HCT116 (cell line): ENCODE measurements around the gene ERBIN. TPM values are rescaled to one million over a fixed set of nuclear protein-coding genes. Genes with fewer than 3 reads are reported as not detected.

Experiments used
- ATAC-seq: fragments of 200-7000 bp; cut with Tn5 transposase; 2 replicates; pipeline ENCODE4 v1.9.1; 2020; ENCODE audit warnings: mild to moderate bottlenecking, moderate library complexity
- BruUV-seq: library from RNA; stranded (reverse); fragments of 400-500 nt; replicated peaks from 2 replicates; lab custom pipeline; 2021; lab: Mats Ljungman, UMichigan
- CTCF ChIA-PET: fragments of 300-600 bp; sonication (Branson Sonifier 250); formaldehyde crosslinking; loops from one replicate; lab custom pipeline; 2021; ENCODE audit warnings: antibody characterized with exemption; lab: Charles Lee
- POLR2A ChIA-PET: fragments of 300-600, 350-600 bp; sonication (Branson Sonifier 250); formaldehyde crosslinking; loops from one replicate; lab custom pipeline; 2021; ENCODE audit warnings: antibody characterized with exemption; lab: Charles Lee
- RAD21 ChIA-PET, 2 experiments: fragments of 300-600 bp; sonication (Branson Sonifier 250); formaldehyde crosslinking; loops; one replicate each; lab custom pipeline; 2023; ENCODE audit warnings: low total read pairs in 2 of 2; ENCODE audit not compliant: uncharacterized antibody in 2 of 2, unreplicated experiment in 2 of 2, low non-redundant PET in 1 of 2; lab: Charles Lee
- DNase-seq: peaks from one replicate; pipeline ENCODE4 v3.0.0-alpha.2; 2010; ENCODE audit warnings: low read depth, low spot score
- H2AFZ ChIP-seq: fragments of 200-600 bp; shearing (Covaris generic), sonication (generic); 2 replicates; pipeline ENCODE4 v1.6.1; 2017; ENCODE audit warnings: low read depth, mixed run types, mixed read lengths, antibody characterized with exemption, low read length; ENCODE audit not compliant: poor library complexity, severe bottlenecking
- H3K27ac ChIP-seq: 2 replicates; pipeline ENCODE4 v1.5.1; 2012; ENCODE audit warnings: low read depth, low read length
- H3K27me3 ChIP-seq: fragments of 200-600 bp; sonication (generic); 2 replicates; pipeline ENCODE4 v1.6.1; 2016; ENCODE audit warnings: mixed run types, low read length, mixed read lengths; ENCODE audit not compliant: insufficient read depth
- H3K36me3 ChIP-seq, 2 experiments: fragments of 200-500 bp in 1 of 2; fragments of 200-600 bp in 1 of 2; sonication (Bioruptor generic) in 1 of 2; sonication (generic) in 1 of 2; 2 replicates each; pipeline versions ENCODE4 v1.5.1 to v1.6.1; 2014 to 2016; ENCODE audit warnings: low read length in 2 of 2, inconsistent platforms in 1 of 2, mixed read lengths in 1 of 2, mixed run types in 1 of 2; ENCODE audit not compliant: insufficient read depth in 2 of 2, control insufficient read depth in 1 of 2
- H3K4me1 ChIP-seq, 2 experiments: fragments of 200-600 bp in 1 of 2; sonication (generic) in 1 of 2; 2 replicates each; pipeline versions ENCODE4 v1.5.1 to v1.6.1; 2012 to 2017; ENCODE audit warnings: low read length in 2 of 2, inconsistent platforms in 1 of 2, mild to moderate bottlenecking in 1 of 2, mixed read lengths in 1 of 2, mixed run types in 1 of 2, moderate library complexity in 1 of 2; ENCODE audit not compliant: insufficient read depth in 2 of 2, control insufficient read depth in 1 of 2
- H3K4me2 ChIP-seq: fragments of 200-600 bp; sonication (generic); 2 replicates; pipeline ENCODE4 v1.6.1; 2017; ENCODE audit warnings: mixed run types, low read length, mixed read lengths
- H3K4me3 ChIP-seq, 2 experiments: fragments of 200-600 bp in 1 of 2; sonication (generic) in 1 of 2; replicated peaks in 1 of 2; 2 replicates each; pipeline ENCODE4 v1.5.1; 2011 to 2016; ENCODE audit warnings: low read length in 2 of 2, control low read depth in 1 of 2, low read depth in 1 of 2, mild to moderate bottlenecking in 1 of 2, mixed read lengths in 1 of 2, mixed run types in 1 of 2
- H3K79me2 ChIP-seq: fragments of 200-600 bp; sonication (generic); 2 replicates; pipeline ENCODE4 v1.6.1; 2017; ENCODE audit warnings: mild to moderate bottlenecking, mixed run types, low read length, moderate library complexity, mixed read lengths; ENCODE audit not compliant: insufficient read depth
- H3K9ac ChIP-seq: fragments of 200-600 bp; sonication (generic); 2 replicates; pipeline ENCODE4 v1.6.1; 2016; ENCODE audit warnings: low read length, mixed read lengths
- H3K9me2 ChIP-seq: fragments of 200-600 bp; sonication (generic), shearing (Covaris generic); 2 replicates; pipeline ENCODE4 v1.6.1; 2017; ENCODE audit warnings: mixed run types, mild to moderate bottlenecking, moderate library complexity; ENCODE audit not compliant: insufficient read depth
- H3K9me3 ChIP-seq, 2 experiments: fragments of 200-500 bp in 1 of 2; fragments of 200-600 bp in 1 of 2; sonication (Bioruptor generic) in 1 of 2; sonication (generic) in 1 of 2; 2 replicates each; pipeline ENCODE4 v1.6.1; 2014 to 2017; ENCODE audit warnings: low read length in 2 of 2, mixed read lengths in 2 of 2, inconsistent platforms in 1 of 2, low read depth in 1 of 2, mild to moderate bottlenecking in 1 of 2, mixed run types in 1 of 2, moderate library complexity in 1 of 2; ENCODE audit not compliant: control insufficient read depth in 1 of 2, insufficient read depth in 1 of 2
- H4K20me1 ChIP-seq: fragments of 200-600 bp; sonication (generic), shearing (Covaris generic); 2 replicates; pipeline ENCODE4 v1.6.1; 2017; ENCODE audit warnings: mixed run types, mild to moderate bottlenecking, moderate library complexity; ENCODE audit not compliant: insufficient read depth
- CBX3 ChIP-seq: IDR thresholded peaks from 2 replicates; pipeline ENCODE4 v1.6.1; 2012; ENCODE audit warnings: low read depth
- EGR1 ChIP-seq: IDR thresholded peaks from 2 replicates; pipeline ENCODE4 v1.6.1; 2012; ENCODE audit warnings: low read depth
- JUND ChIP-seq: IDR thresholded peaks from 2 replicates; pipeline ENCODE4 v1.6.1; 2012
- POLR2A ChIP-seq: IDR thresholded peaks from 2 replicates; pipeline ENCODE4 v1.7.0; 2011; ENCODE audit warnings: borderline replicate concordance; ENCODE audit not compliant: insufficient read depth, insufficient read length; ENCODE audit errors: extremely low read depth
- POLR2AphosphoS5 ChIP-seq: IDR thresholded peaks from 2 replicates; pipeline ENCODE4 v1.6.1; 2011; ENCODE audit warnings: mild to moderate bottlenecking, low read depth, low read length, moderate library complexity
- RAD21 ChIP-seq: IDR thresholded peaks from 2 replicates; pipeline ENCODE4 v1.6.1; 2012; ENCODE audit warnings: low read depth, mild to moderate bottlenecking
- SP1 ChIP-seq: IDR thresholded peaks from 2 replicates; pipeline ENCODE4 v1.6.1; 2012; ENCODE audit warnings: low read depth
- SRF ChIP-seq: IDR thresholded peaks from 2 replicates; pipeline ENCODE4 v1.6.1; 2012; ENCODE audit warnings: low read depth
- TCF7L2 ChIP-seq: IDR thresholded peaks from 2 replicates; pipeline ENCODE4 v1.7.0; 2011; ENCODE audit warnings: borderline replicate concordance, inconsistent platforms; ENCODE audit not compliant: insufficient read depth, insufficient read length; ENCODE audit errors: extremely low read depth
- ZFX ChIP-seq: fragments of 450-650 bp; IDR thresholded peaks from 2 replicates; pipeline ENCODE4 v1.6.1; 2017
- intact Hi-C: fragments of 100-400 bp; cut with micrococcal nuclease; formaldehyde crosslinking; loops from 2 replicates; pipeline ENCODE4 v1.10.0; 2022
- total RNA-seq: library from RNA; stranded (reverse); gene quantifications from one replicate; pipeline ENCODE4 v1.2.1, GENCODE V29; 2021; ENCODE audit not compliant: unreplicated experiment
- TF ChIP-seq, protein P1 (sequence below): IDR thresholded peaks from 2 replicates; pipeline ENCODE4 v1.6.1; 2012
- TF ChIP-seq, protein P2 (sequence below): IDR thresholded peaks from 2 replicates; pipeline ENCODE4 v1.6.1; 2012; ENCODE audit warnings: low read depth
- TF ChIP-seq, protein P3 (sequence below), 3 experiments: fragments of 200-600 bp in 1 of 3; sonication (generic) in 1 of 3; IDR thresholded peaks in 2 of 3; conservative IDR thresholded peaks in 1 of 3; 2 replicates each; pipeline ENCODE4 v1.5.1; 2012 to 2017; ENCODE audit warnings: low read depth in 2 of 3, low read length in 2 of 3, antibody characterized with exemption in 1 of 3, borderline replicate concordance in 1 of 3, control low read depth in 1 of 3, mild to moderate bottlenecking in 1 of 3, mixed read lengths in 1 of 3, mixed run types in 1 of 3, moderate library complexity in 1 of 3; ENCODE audit not compliant: insufficient read depth in 1 of 3

Gene ERBIN
- total RNA-seq, 1 experiment from 2014 or later: 57.4 TPM

DNA sequence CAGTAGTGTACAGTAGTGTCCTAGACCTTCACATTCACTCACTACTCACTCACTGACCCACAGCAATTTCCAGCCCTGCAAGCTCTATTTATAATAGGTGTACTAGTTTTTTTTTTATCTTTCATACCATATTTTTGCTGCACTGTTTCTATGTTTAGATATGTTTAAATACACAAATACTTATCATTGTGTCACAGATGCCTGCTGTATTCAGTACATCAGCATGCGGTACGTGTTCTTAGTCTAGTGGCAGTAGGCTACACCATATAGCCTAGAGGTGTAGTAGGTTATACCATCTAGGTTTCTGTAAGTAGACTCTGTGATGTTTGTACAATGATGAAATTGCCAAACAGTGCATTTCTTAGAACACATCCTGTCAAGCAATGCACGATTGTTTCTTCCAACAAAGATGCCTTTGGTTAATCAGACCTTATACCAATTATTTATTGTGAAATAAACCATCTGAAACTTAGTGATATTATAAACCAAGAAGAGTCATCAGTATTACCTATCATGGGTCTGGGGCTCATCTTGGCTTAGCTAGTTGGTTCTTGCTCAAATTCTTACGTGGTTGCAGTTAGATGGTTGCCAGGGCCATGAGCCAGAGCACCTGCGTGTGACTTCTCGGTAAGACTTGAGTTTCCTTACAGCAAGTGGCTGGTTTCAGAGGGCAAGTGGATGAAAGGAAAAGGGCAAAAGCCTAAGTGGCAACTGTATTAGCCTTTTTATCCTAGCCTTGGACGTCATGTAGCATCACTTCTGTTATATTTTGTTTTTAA, 41.1 kb downstream of the ERBIN start:
- intact Hi-C loops: no loop called here
- peaks cover 99% of the 10 kb centered on the region for H3K79me2 ChIP-seq
- no peaks in the 10 kb centered on the region for H3K27me3 ChIP-seq
- no peaks in the 10 kb centered on the region for H3K9me2 ChIP-seq
- no peak for DNase-seq
- H3K4me2 ChIP-seq: no peak overlapping the region
- ChIA-PET CTCF (no interaction called here), RAD21 (no interaction called here), POLR2A (no interaction called here)
- no peaks in the 10 kb centered on the region for H3K9me3 ChIP-seq
- no peak overlapping the region for H3K4me3 ChIP-seq
- no peak overlapping the region for H2AFZ ChIP-seq
- no TSS peak for BruUV-seq
- no peak overlapping the region for H3K9ac ChIP-seq
- peaks cover 23% of the 10 kb centered on the region; the same call in 1 of the 2 replicates for H4K20me1 ChIP-seq
- no peak overlapping the region for H3K27ac ChIP-seq
- no peak for ATAC-seq
- TF ChIP-seq POLR2A (no peak), JUND (no peak), RAD21 (no peak), EGR1 (no peak), SRF (no peak), SP1 (no peak), TCF7L2 (no peak), CBX3 (no peak)
- TF ChIP-seq, protein P1, sequence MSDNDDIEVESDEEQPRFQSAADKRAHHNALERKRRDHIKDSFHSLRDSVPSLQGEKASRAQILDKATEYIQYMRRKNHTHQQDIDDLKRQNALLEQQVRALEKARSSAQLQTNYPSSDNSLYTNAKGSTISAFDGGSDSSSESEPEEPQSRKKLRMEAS: no peak
- H3K36me3 ChIP-seq: no peaks in the 10 kb centered on the region
- no peaks in the 10 kb centered on the region for H3K4me1 ChIP-seq

DNA sequence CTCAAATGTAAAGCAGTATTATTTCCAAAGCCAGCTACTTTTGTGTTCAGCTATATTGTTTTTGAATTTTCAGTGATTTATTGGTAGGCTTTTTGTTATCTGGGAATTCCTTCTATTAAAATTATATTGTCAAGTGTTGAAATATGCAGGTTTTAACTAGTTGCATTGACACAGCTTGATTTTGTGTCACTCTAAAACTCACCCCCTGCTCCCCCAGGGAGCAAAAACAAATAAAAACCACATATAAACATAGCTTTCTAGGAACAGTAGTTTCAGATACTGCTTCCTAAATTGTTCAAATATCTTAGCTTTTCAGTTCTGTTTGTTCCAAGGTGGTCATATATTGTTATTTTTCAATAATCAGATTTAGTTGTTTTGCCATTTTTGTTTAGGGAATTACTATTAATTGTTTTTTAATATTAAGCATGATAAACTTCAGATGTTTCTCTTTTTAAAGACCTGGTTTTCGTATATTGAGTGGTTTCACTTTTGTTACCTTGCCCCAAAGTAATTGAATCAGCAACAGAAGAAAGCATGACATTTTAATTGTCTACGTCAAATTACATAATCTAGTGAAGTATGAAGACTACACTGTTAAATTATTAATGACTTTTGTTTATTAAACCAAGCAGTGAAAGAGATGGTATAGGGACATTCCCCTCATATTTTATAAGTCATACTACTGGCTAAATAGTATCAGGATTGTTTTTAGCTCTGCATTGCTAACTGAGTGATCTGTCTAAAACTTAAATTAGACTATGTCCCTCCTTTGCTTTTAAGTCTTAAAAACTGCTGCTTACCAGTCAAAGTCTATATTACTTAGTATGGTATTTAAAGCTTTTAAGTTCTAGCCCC, 43.4 kb downstream of the ERBIN start:
- Histone ChIP-seq H3K4me2 (no peak overlapping the region), H3K9me3 (no peaks in the 10 kb centered on the region), H3K4me1 (no peaks in the 10 kb centered on the region), H3K4me3 (no peak overlapping the region), H3K27me3 (no peaks in the 10 kb centered on the region), H3K27ac (no peak overlapping the region), H3K9ac (no peak overlapping the region), H3K9me2 (no peaks in the 10 kb centered on the region), H4K20me1 (peaks cover 20% of the 10 kb centered on the region; the same call in 1 of the 2 replicates), H3K36me3 (no peaks in the 10 kb centered on the region), H3K79me2 (peaks cover 98% of the 10 kb centered on the region), H2AFZ (no peak overlapping the region)
- BruUV-seq: no TSS peak
- intact Hi-C loops: no loop called here
- POLR2A ChIA-PET: no interaction called here
- CTCF ChIA-PET: no interaction called here
- no peak for DNase-seq
- no peak for ATAC-seq
- RAD21 ChIA-PET: no interaction called here
- no peak for TF ChIP-seq ZFX
- TF ChIP-seq RAD21: no peak
- no peak for TF ChIP-seq EGR1
- TF ChIP-seq, protein P2, sequence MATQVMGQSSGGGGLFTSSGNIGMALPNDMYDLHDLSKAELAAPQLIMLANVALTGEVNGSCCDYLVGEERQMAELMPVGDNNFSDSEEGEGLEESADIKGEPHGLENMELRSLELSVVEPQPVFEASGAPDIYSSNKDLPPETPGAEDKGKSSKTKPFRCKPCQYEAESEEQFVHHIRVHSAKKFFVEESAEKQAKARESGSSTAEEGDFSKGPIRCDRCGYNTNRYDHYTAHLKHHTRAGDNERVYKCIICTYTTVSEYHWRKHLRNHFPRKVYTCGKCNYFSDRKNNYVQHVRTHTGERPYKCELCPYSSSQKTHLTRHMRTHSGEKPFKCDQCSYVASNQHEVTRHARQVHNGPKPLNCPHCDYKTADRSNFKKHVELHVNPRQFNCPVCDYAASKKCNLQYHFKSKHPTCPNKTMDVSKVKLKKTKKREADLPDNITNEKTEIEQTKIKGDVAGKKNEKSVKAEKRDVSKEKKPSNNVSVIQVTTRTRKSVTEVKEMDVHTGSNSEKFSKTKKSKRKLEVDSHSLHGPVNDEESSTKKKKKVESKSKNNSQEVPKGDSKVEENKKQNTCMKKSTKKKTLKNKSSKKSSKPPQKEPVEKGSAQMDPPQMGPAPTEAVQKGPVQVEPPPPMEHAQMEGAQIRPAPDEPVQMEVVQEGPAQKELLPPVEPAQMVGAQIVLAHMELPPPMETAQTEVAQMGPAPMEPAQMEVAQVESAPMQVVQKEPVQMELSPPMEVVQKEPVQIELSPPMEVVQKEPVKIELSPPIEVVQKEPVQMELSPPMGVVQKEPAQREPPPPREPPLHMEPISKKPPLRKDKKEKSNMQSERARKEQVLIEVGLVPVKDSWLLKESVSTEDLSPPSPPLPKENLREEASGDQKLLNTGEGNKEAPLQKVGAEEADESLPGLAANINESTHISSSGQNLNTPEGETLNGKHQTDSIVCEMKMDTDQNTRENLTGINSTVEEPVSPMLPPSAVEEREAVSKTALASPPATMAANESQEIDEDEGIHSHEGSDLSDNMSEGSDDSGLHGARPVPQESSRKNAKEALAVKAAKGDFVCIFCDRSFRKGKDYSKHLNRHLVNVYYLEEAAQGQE: no peak
- no peak for TF ChIP-seq CBX3
- TF ChIP-seq POLR2AphosphoS5: no peak
- TF ChIP-seq, protein P3, sequence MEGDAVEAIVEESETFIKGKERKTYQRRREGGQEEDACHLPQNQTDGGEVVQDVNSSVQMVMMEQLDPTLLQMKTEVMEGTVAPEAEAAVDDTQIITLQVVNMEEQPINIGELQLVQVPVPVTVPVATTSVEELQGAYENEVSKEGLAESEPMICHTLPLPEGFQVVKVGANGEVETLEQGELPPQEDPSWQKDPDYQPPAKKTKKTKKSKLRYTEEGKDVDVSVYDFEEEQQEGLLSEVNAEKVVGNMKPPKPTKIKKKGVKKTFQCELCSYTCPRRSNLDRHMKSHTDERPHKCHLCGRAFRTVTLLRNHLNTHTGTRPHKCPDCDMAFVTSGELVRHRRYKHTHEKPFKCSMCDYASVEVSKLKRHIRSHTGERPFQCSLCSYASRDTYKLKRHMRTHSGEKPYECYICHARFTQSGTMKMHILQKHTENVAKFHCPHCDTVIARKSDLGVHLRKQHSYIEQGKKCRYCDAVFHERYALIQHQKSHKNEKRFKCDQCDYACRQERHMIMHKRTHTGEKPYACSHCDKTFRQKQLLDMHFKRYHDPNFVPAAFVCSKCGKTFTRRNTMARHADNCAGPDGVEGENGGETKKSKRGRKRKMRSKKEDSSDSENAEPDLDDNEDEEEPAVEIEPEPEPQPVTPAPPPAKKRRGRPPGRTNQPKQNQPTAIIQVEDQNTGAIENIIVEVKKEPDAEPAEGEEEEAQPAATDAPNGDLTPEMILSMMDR (IDR thresholded peaks at IDR 0.05 in 2 of 3, conservative IDR thresholded peaks at IDR 0.05 in 1 of 3; ENCODE audit: borderline replicate concordance in 1 of 3, insufficient read depth in 1 of 3, low read depth in 2 of 3, low read length in 2 of 3): no peak
